ENCODE data around the gene CTU2. TPM values are rescaled to one million over a fixed set of nuclear protein-coding genes. Genes with fewer than 3 reads are reported as not detected.

CTU2 gene
- total and polyA plus RNA-seq, 9 of the 15 experiments (the other 6 are each of a cell fraction or from before 2014, with no cell fraction given): 1.3 to 105 (median 23.2) TPM

DNA sequence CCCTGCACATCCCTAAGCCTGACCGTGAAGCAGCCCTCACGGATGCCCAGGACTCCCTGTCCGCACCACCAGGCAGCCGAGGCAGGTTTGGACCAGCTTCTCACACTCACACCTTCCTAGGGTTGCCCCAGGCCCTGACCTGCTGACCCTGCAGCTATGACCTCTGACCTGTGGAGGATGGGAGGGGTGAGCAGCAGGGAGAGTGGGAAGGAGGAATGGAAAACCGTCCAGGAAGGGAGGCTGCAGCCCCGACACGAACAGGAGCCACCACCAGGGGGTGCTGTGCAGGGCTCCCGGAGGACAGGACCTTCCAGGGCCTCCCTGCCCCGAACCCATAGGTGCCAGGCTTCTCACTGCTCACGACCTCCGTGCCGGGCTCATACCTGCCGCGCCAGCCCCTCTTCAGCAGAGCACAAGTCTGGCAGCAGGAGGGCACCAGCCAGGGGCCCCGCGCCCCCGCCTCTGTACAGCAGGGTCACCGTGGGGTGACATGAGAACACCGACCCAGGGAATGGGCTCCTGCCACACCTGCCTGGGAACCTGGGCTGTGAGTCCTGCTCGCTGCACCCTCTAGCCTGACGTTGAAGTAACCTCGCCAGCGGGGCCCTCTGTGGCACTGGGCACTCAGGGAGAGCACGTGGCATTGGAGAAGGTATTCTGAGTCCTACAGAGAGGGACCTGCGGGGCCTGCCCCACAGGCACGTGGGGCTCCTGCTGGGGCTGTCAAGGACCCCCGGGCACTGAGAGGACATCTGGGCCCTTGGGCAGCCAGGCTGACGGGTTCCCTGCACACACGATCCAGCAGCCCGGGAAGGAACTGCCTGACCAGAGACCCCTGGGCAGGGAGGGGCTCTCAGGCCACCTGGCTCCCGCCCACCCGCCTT is 37.6 kb downstream of the CTU2 start (continued):
- TF ChIP-seq, protein P1, sequence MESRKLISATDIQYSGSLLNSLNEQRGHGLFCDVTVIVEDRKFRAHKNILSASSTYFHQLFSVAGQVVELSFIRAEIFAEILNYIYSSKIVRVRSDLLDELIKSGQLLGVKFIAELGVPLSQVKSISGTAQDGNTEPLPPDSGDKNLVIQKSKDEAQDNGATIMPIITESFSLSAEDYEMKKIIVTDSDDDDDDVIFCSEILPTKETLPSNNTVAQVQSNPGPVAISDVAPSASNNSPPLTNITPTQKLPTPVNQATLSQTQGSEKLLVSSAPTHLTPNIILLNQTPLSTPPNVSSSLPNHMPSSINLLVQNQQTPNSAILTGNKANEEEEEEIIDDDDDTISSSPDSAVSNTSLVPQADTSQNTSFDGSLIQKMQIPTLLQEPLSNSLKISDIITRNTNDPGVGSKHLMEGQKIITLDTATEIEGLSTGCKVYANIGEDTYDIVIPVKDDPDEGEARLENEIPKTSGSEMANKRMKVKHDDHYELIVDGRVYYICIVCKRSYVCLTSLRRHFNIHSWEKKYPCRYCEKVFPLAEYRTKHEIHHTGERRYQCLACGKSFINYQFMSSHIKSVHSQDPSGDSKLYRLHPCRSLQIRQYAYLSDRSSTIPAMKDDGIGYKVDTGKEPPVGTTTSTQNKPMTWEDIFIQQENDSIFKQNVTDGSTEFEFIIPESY (CRISPR knock-in tag; IDR thresholded peaks at IDR 0.05): peak; percentile 13; the same call in 1 of the 2 replicates
- no peak for TF ChIP-seq DACH1 (IDR thresholded peaks at IDR 0.05; ENCODE audit: partially characterized antibody)
- peak; percentile 62; the same call in 1 of the 2 replicates for TF ChIP-seq CTBP1 (IDR thresholded peaks at IDR 0.05; ENCODE audit: borderline replicate concordance)
- TF ChIP-seq, protein P2, sequence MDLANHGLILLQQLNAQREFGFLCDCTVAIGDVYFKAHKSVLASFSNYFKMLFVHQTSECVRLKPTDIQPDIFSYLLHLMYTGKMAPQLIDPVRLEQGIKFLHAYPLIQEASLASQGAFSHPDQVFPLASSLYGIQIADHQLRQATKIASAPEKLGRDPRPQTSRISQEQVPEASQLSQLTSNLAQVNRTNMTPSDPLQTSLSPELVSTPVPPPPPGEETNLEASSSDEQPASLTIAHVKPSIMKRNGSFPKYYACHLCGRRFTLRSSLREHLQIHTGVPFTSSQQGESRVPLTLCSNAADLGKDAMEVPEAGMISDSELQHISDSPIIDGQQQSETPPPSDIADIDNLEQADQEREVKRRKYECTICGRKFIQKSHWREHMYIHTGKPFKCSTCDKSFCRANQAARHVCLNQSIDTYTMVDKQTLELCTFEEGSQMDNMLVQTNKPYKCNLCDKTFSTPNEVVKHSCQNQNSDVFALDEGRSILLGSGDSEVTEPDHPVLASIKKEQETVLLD (IDR thresholded peaks at IDR 0.05): 0 out of 2 replicates have a peak, but pooled peaks have one; percentile 32
- peak; percentile 62 to 81 for TF ChIP-seq RAD21 (CRISPR knock-in tag; conservative IDR thresholded peaks at IDR 0.05 in 1 of 2, IDR thresholded peaks at IDR 0.05 in 1 of 2)
- TF ChIP-seq RFX1 (IDR thresholded peaks at IDR 0.05): no peak
- TF ChIP-seq KLF16 (IDR thresholded peaks at IDR 0.05): peak; percentile 56; the same call in 1 of the 2 replicates
- peak in 1 of 2 experiments; percentile 66; a peak in 1 of 4 replicates for TF ChIP-seq TEAD1 (CRISPR knock-in tag; IDR thresholded peaks at IDR 0.05)
- peak; percentile 9; the same call in 1 of the 2 replicates for TF ChIP-seq BHLHE40 (IDR thresholded peaks at IDR 0.05; ENCODE audit: low read length)
- TF ChIP-seq, protein P3, sequence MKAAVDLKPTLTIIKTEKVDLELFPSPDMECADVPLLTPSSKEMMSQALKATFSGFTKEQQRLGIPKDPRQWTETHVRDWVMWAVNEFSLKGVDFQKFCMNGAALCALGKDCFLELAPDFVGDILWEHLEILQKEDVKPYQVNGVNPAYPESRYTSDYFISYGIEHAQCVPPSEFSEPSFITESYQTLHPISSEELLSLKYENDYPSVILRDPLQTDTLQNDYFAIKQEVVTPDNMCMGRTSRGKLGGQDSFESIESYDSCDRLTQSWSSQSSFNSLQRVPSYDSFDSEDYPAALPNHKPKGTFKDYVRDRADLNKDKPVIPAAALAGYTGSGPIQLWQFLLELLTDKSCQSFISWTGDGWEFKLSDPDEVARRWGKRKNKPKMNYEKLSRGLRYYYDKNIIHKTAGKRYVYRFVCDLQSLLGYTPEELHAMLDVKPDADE (conservative IDR thresholded peaks at IDR 0.05; ENCODE audit: control insufficient read depth, low read depth, low read length): no peak
- TF ChIP-seq, protein P4, sequence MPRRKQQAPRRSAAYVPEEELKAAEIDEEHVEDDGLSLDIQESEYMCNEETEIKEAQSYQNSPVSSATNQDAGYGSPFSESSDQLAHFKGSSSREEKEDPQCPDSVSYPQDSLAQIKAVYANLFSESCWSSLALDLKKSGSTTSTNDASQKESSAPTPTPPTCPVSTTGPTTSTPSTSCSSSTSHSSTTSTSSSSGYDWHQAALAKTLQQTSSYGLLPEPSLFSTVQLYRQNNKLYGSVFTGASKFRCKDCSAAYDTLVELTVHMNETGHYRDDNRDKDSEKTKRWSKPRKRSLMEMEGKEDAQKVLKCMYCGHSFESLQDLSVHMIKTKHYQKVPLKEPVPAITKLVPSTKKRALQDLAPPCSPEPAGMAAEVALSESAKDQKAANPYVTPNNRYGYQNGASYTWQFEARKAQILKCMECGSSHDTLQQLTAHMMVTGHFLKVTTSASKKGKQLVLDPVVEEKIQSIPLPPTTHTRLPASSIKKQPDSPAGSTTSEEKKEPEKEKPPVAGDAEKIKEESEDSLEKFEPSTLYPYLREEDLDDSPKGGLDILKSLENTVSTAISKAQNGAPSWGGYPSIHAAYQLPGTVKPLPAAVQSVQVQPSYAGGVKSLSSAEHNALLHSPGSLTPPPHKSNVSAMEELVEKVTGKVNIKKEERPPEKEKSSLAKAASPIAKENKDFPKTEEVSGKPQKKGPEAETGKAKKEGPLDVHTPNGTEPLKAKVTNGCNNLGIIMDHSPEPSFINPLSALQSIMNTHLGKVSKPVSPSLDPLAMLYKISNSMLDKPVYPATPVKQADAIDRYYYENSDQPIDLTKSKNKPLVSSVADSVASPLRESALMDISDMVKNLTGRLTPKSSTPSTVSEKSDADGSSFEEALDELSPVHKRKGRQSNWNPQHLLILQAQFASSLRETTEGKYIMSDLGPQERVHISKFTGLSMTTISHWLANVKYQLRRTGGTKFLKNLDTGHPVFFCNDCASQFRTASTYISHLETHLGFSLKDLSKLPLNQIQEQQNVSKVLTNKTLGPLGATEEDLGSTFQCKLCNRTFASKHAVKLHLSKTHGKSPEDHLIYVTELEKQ (CRISPR knock-in tag; IDR thresholded peaks at IDR 0.05): no peak
- TF ChIP-seq NR2C1 (IDR thresholded peaks at IDR 0.05): peak; percentile 92
- TF ChIP-seq NR2C1 (tag; IDR thresholded peaks at IDR 0.05): peak; percentile 95
- TF ChIP-seq, protein P5, sequence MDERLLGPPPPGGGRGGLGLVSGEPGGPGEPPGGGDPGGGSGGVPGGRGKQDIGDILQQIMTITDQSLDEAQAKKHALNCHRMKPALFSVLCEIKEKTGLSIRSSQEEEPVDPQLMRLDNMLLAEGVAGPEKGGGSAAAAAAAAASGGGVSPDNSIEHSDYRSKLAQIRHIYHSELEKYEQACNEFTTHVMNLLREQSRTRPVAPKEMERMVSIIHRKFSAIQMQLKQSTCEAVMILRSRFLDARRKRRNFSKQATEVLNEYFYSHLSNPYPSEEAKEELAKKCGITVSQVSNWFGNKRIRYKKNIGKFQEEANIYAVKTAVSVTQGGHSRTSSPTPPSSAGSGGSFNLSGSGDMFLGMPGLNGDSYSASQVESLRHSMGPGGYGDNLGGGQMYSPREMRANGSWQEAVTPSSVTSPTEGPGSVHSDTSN (CRISPR knock-in tag; IDR thresholded peaks at IDR 0.05; ENCODE audit: low read depth): no peak
- TF ChIP-seq, protein P5 (tag; conservative IDR thresholded peaks at IDR 0.05; ENCODE audit: low read depth): no peak
- no peak for TF ChIP-seq ZNF830 (CRISPR knock-in tag; IDR thresholded peaks at IDR 0.05)
